Adrenal gland (tissue), 12 donors: ENCODE measurements around the gene CCDC27. TPM values are rescaled to one million over a fixed set of nuclear protein-coding genes. Genes with fewer than 3 reads are reported as not detected.

ENCODE experiments used
- DNase-seq, 7 donors: peaks; one replicate each; pipeline ENCODE4 v3.0.0-alpha.2; 2019 to 2020
- H3K27ac ChIP-seq, 5 donors: fragments of 200-600 bp; sonication (generic) in 4 of 5; 1 replicate in 3 of 5; 2 replicates in 2 of 5; pipeline versions ENCODE4 v1.5.1 to v1.8.0; 2016 to 2020; ENCODE audit warnings: mild to moderate bottlenecking in 1 of 5
- H3K27me3 ChIP-seq: fragments of 200-600 bp; 2 replicates; pipeline ENCODE4 v1.8.0; 2021
- H3K36me3 ChIP-seq, 2 donors: fragments of 200-600 bp; replicated peaks in 1 of 2; 1 replicate in 1 of 2; 2 replicates in 1 of 2; pipeline versions ENCODE4 v1.5.1 to v1.8.0; 2018 to 2022
- H3K4me1 ChIP-seq, 2 donors: fragments of 200-600 bp; replicated peaks in 1 of 2; 1 replicate in 1 of 2; 2 replicates in 1 of 2; pipeline versions ENCODE4 v1.5.1 to v1.8.0; 2018 to 2021
- H3K4me3 ChIP-seq, 4 donors: fragments of 200-600 bp; sonication (generic) in 3 of 4; one replicate each; pipeline ENCODE4 v1.5.1; 2016 to 2018
- H3K9me3 ChIP-seq, 3 donors: fragments of 200-600 bp; sonication (generic) in 1 of 3; replicated peaks in 1 of 3; 1 replicate in 2 of 3; 2 replicates in 1 of 3; pipeline versions ENCODE4 v1.5.1 to v1.8.0; 2016 to 2021
- POLR2A ChIP-seq, 2 donors: fragments of 450-650 bp; IDR thresholded peaks; one replicate each; pipeline ENCODE4 v1.6.1; 2017; ENCODE audit warnings: antibody characterized with exemption in 2 of 2, mild to moderate bottlenecking in 2 of 2, moderate library complexity in 1 of 2
- WGBS, 4 donors: extraction: QIAGEN DNeasy Blood & Tissue Kit in 2 of 4; methylation state at CpG; one replicate each; pipeline versions ENCODE4 v1.1.5 to v1.1.7; 2013 to 2017; 5-methylcytosine and 5-hydroxymethylcytosine counted together
- intact Hi-C, 2 donors: fragments of 100-400 bp; cut with DNase I; formaldehyde crosslinking; loops; one replicate each; pipeline versions ENCODE4 v1.14.1 to v1.15.0; 2022 to 2023
- polyA plus RNA-seq, 3 donors: library from polyadenylated mRNA; stranded (reverse); fragments of 200-250 nt in 2 of 3; fragments of 350-450 nt in 1 of 3; fragmentation: Illumina TruSeq in 1 of 3; extraction: RNeasy Lipid Tissue Mini Kit (QIAGEN cat#74804) in 1 of 3; gene quantifications; one replicate each; pipeline ENCODE4 v1.2.3, GENCODE V29; 2013 to 2014
- total RNA-seq, 9 donors: library from RNA; depleted of rRNA in 4 of 9; stranded (reverse); fragments of >200 nt in 4 of 9; fragments of 120-200 nt in 1 of 9; fragmentation: NEBNext Ultra II Directional in 1 of 9; extraction: Animal tissue kit (Norgen Biotek cat#: 25700) in 1 of 9; gene quantifications; one replicate each; pipeline versions ENCODE4 v1.1.0 to v1.2.4, GENCODE V29; 2013 to 2023
- TF ChIP-seq, protein P1 (sequence below), 6 experiments: fragments of 450-650 bp in 4 of 6; fragments of 200-600 bp in 2 of 6; sonication (generic) in 1 of 6; IDR thresholded peaks; 1 replicate in 5 of 6; 2 replicates in 1 of 6; pipeline versions ENCODE4 v1.5.1 to v1.8.0; 2016 to 2021; ENCODE audit warnings: antibody characterized with exemption in 6 of 6, mild to moderate bottlenecking in 2 of 6, moderate library complexity in 1 of 6
- donor health status: healthy with polysubstance abuse.
- donor health status: Bipolar disorder and iron deficiency.
- donor health status: DM: yes; HTN: yes; CAD: no.
- donor health status: DM: no; HTN: no; CAD: no.
- donor health status: DM: no; HTN: no; CAD: no.
- donor health status: DM: yes; HTN: yes; CAD: no.

The CCDC27 gene
- total and polyA plus RNA-seq, 12 donors = not detected

DNA sequence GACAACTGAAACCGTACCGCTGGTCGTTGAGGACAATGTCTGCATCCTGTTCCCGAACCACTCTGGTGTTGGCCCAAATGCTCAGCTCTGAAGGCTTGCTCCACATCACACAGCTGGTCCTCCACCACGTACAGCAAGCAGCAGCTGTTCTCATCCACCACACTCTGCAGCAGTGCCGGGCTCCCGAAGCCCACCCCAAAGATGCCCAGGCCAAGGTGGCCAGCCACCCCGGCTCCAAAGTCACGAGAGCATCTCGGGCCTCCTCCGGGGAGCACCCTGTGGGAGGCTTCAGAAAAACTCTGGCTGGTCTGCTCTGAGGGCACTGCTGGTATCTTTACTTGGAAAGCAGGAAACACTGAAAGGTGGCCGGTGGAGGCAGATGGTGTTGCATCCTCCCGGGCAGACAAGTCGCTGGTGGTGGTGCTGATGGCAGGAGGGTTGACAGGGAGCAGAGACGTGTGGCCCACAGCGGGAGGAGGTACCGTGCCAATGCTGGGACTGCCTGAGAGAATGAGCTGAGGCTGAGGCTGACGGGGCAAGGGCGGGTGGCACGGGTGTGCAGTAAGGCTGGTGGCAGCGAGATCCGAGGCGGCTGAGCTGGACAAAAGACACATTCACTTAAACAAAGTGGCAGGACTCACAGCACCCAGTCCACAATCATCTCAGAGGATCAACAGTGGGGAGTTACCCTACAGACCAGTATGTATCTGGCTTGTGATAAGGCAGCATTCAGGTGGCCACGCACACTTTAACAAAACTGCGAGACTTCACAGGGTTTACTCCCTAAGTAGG lies 6.5 kb upstream of the CCDC27 start:
- no peak for DNase-seq
- WGBS, 4 donors = 84 to 89% (median 88%) methylated on average over 18 to 25 of the region's 25 CpGs
- intact Hi-C loops = loop anchor here in 1 of 2 donors (10.0 kb wide), 1 partner anchor 49 kb away; the partner anchor contains the start of gene LRRC47

DNA sequence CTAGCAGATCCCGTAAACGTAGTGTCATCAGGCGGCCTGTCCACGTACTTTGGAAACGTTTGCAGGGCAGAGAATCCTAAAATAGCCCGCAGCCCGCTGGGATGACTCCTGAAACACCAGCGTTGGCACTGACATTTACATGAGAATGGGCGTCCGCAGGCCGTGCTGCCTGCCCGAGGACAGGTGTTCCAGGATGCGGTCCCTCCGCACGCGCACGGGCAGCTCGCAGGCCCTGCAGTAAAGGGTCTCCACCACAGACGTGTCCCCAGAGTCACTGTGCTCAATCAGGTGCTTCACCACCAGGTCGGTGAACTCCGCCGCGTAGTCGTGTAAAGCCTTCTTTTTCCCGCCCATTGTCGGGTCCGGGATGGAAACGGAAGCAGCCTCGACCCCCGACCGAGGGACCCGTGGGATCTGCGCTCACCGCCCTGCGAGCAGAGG lies 5.8 kb upstream of the CCDC27 start:
- Histone ChIP-seq H3K4me1 (peaks cover 7 to 20% of the 10 kb centered on the region in 2 donors), H3K27me3 (no peaks in the 10 kb centered on the region), H3K4me3 (peak overlapping the region in 2 of 4 donors; percentile 44 to 89), H3K36me3 (peaks cover 0 to 12% of the 10 kb centered on the region in 2 donors), H3K27ac (peak overlapping the region in 3 of 5 donors; percentile 28 to 68 (median 67)), H3K9me3 (no peaks in the 10 kb centered on the region)
- DNase-seq = peak in 2 of 7 donors; percentile 35 to 48
- intact Hi-C loops = loop anchor here in 1 of 2 donors (10.0 kb wide), 1 partner anchor 48 kb away; the partner anchor contains the start of gene LRRC47
- WGBS, 4 donors = 23 to 34% (median 26%) methylated on average over 15 to 35 of the region's 35 CpGs
- TF ChIP-seq, protein P1, sequence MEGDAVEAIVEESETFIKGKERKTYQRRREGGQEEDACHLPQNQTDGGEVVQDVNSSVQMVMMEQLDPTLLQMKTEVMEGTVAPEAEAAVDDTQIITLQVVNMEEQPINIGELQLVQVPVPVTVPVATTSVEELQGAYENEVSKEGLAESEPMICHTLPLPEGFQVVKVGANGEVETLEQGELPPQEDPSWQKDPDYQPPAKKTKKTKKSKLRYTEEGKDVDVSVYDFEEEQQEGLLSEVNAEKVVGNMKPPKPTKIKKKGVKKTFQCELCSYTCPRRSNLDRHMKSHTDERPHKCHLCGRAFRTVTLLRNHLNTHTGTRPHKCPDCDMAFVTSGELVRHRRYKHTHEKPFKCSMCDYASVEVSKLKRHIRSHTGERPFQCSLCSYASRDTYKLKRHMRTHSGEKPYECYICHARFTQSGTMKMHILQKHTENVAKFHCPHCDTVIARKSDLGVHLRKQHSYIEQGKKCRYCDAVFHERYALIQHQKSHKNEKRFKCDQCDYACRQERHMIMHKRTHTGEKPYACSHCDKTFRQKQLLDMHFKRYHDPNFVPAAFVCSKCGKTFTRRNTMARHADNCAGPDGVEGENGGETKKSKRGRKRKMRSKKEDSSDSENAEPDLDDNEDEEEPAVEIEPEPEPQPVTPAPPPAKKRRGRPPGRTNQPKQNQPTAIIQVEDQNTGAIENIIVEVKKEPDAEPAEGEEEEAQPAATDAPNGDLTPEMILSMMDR (IDR thresholded peaks at IDR 0.05) = no peak
- no peak for TF ChIP-seq POLR2A (IDR thresholded peaks at IDR 0.05)

More for the DNA sequence above, 6.5 kb upstream of the CCDC27 start:
- H3K4me3 ChIP-seq = peak overlapping the region in 1 of 4 donors; percentile 89
- H3K9me3 ChIP-seq = no peaks in the 10 kb centered on the region
- peaks cover 7 to 20% of the 10 kb centered on the region in 2 donors for H3K4me1 ChIP-seq
- peak overlapping the region in 1 of 5 donors; percentile 68 for H3K27ac ChIP-seq
- no peaks in the 10 kb centered on the region for H3K27me3 ChIP-seq
- TF ChIP-seq, protein P1 (IDR thresholded peaks at IDR 0.05) = no peak
- TF ChIP-seq POLR2A (IDR thresholded peaks at IDR 0.05) = no peak
- peaks cover 0 to 12% of the 10 kb centered on the region in 2 donors for H3K36me3 ChIP-seq

DNA sequence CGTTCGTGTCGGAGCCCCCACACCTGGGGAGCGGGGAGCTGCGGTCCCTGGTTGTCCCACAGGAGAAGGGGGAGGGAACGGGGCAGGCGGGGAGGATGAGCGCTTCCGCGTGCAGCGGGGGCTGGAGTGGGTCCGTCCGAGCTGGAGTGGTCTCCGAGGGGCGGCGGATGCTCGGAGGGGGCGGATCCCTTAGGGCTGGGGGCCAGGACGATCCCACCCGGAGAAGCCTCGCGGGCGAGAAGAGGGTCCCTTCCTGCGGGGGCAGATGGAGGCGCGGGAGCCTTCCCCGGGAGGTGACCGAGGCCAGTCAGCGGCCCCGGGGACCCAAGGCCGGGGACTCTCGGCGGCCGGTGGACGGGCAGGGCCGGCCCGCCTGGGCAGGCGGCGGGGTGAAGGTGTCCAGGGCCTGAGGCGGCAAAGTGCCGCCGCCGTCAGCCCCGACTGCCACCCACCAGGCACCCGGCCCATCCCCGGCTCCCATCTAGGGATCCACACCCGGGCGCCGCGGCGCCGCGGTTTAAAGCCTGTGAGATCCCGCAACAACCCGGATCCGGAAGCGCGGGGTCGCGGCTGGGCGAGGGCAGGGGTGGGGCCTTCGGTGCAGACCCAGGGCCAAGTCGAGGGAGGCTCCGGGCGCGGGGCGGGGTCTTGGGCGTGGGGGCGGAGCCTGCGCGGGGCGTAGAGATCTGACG lies 5.3 kb upstream of the CCDC27 start:
- TF ChIP-seq, protein P1 (IDR thresholded peaks at IDR 0.05) = no peak
- TF ChIP-seq POLR2A (IDR thresholded peaks at IDR 0.05) = peak in 1 of 2 donors; percentile 53
- Histone ChIP-seq H3K9me3 (no peaks in the 10 kb centered on the region), H3K4me3 (peak overlapping the region; percentile 44 to 89 (median 68)), H3K4me1 (peaks cover 7 to 20% of the 10 kb centered on the region in 2 donors), H3K27me3 (no peaks in the 10 kb centered on the region), H3K27ac (peak overlapping the region in 3 of 5 donors; percentile 28 to 68 (median 67)), H3K36me3 (peaks cover 0 to 9% of the 10 kb centered on the region in 2 donors)
- intact Hi-C loops = loop anchor here in 1 of 2 donors (10.0 kb wide), 1 partner anchor 48 kb away; the partner anchor contains the start of gene LRRC47
- WGBS, 4 donors = 0 to 3% (median 1%) methylated on average over 10 to 73 of the region's 73 CpGs
- peak; percentile 80 to 92 (median 87) for DNase-seq

DNA sequence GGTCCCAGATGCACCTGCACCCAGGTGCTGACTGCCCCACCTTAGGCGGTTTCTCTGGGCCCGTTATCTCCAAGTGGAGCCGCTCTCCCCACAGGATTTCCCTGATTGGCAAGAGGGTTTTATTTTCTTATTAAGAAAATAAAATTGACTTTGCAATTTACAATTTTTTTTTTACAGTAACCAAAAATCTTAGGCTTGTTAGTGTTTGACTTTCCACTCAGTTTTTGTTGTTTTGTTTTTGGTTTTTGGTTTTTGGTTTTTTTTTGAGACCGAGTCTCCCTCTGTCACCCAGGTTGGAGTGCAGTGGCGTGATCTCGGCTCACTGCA lies 4.8 kb upstream of the CCDC27 start:
- intact Hi-C loops = loop anchor here in 1 of 2 donors (10.0 kb wide), 1 partner anchor 47 kb away; the partner anchor contains the start of gene LRRC47
- H3K9me3 ChIP-seq = no peaks in the 10 kb centered on the region
- DNase-seq = no peak
- H3K4me1 ChIP-seq = peaks cover 7 to 20% of the 10 kb centered on the region in 2 donors
- peak overlapping the region in 3 of 4 donors; percentile 44 to 89 (median 54) for H3K4me3 ChIP-seq
- TF ChIP-seq POLR2A (IDR thresholded peaks at IDR 0.05) = no peak
- TF ChIP-seq, protein P1 (IDR thresholded peaks at IDR 0.05) = no peak
- no peaks in the 10 kb centered on the region for H3K27me3 ChIP-seq
- peak overlapping the region in 2 of 5 donors; percentile 67 to 68 for H3K27ac ChIP-seq
- peaks cover 0 to 3% of the 10 kb centered on the region in 2 donors for H3K36me3 ChIP-seq
- 39 to 43% (median 42%) methylated on average over 6 of the region's 6 CpGs for WGBS, 4 donors
